Subcutaneous adipose tissue (tissue), 4 donors: Measurements from ENCODE around the gene NTRK2. TPM values are rescaled to one million over a fixed set of nuclear protein-coding genes. Genes with fewer than 3 reads are reported as not detected.

Experiments used
- CTCF ChIP-seq: fragments of 450-650 bp; IDR thresholded peaks from one replicate; pipeline ENCODE4 v1.5.1; 2016; ENCODE audit warnings: low read depth, mild to moderate bottlenecking, control low read depth, antibody characterized with exemption, moderate library complexity
- total RNA-seq, 4 donors: library from RNA; depleted of rRNA; stranded (reverse); fragments of >200 nt; gene quantifications; one replicate each; pipeline ENCODE4 v1.1.0, GENCODE V29; 2016

NTRK2 gene
- total RNA-seq, 4 donors from 2014 or later, result 51.5 to 105 (median 66.8) TPM

GRCh38 chr9:84686068-84686467 is 16.5 kb downstream of the NTRK2 start:
- TF ChIP-seq CTCF, result no peak

- TF ChIP-seq CTCF, result no peak
Observed at GRCh38 chr9:84688956-84689355, 19.4 kb downstream of the NTRK2 start.

DNA sequence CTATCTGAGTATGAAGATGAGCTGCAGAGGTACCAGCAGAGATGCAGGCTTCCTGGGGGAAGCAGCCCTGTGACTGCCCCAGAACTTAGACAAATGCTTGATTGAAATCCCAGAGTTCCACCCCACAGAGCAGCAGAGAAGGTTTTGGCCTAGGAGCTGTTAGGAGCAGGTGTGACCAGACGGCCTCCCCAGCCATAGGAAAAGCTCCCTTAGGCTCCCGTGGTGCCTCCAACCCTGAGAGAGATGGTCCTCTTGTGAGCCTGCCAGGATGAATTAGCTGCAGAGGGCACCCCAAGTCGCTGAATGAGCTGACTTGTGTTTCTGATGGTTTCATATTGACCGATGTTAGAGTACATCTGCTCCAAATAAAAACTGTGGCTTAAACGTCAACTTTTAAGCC is 22.1 kb downstream of the NTRK2 start:
- TF ChIP-seq CTCF, result no peak

GRCh38 chr9:84694248-84694647 is 24.7 kb downstream of the NTRK2 start:
- no peak for TF ChIP-seq CTCF

GRCh38 chr9:84697042-84697441 is 27.5 kb downstream of the NTRK2 start:
- TF ChIP-seq CTCF, result no peak

DNA sequence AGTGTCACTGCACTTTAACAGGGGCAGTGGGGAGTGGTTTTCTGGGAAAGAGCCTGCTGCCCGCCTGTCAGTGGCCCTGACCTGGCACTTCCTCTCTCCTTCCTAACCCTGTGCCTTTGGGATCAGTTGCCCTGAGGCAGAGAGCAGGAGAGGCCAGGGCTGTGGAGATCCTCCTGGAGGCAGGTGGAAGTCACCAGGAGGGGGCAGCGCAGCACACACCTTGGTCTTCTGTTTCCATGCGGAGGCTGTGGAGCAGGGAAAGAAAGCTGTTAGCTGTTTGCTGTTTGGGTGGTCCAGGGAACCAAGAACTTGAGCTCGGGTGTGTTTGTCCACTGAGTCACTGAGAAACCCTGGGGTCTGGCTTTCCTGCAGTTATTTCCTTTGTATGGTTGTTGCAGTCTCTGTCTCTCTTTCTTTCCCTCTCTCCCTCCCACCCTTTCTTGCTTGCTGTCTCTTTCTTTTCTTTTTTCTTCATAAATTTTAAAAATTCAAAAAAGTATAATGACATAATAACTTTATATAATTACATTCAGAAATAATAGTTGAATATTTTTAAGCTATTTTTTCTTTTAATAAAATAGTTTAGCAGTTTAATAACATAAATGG is 28.1 kb downstream of the NTRK2 start:
- TF ChIP-seq CTCF, result no peak

- no peak for TF ChIP-seq CTCF
Observed at GRCh38 chr9:84698323-84698722, 28.8 kb downstream of the NTRK2 start.
